Measurements from ENCODE around the gene NECAB2. TPM values are rescaled to one million over a fixed set of nuclear protein-coding genes. Genes with fewer than 3 reads are reported as not detected.

NECAB2 gene
- polyA plus RNA-seq, 1 donor from 2014 or later: 12.5 TPM

GRCh38 chr16:83923581-83924365 lies 44.3 kb upstream of the NECAB2 start:
- no peak overlapping the region for H3K27ac ChIP-seq (ENCODE audit: low read length)
- H3K4me3 ChIP-seq (ENCODE audit: low read length): no peak overlapping the region
- TF ChIP-seq RAD21 (conservative IDR thresholded peaks at IDR 0.05) (no peak), POLR2AphosphoS5 (IDR thresholded peaks at IDR 0.05) (no peak), CTCF (IDR thresholded peaks at IDR 0.05; ENCODE audit: poor library complexity, severe bottlenecking) (no peak), EP300 (conservative IDR thresholded peaks at IDR 0.05; ENCODE audit: poor library complexity, severe bottlenecking) (no peak), MXI1 (conservative IDR thresholded peaks at IDR 0.05; ENCODE audit: poor library complexity, severe bottlenecking) (no peak), EZH2 (IDR thresholded peaks at IDR 0.05; ENCODE audit: borderline replicate concordance, insufficient read depth, low read length, poor library complexity, severe bottlenecking) (no peak), TAF1 (IDR thresholded peaks at IDR 0.05; ENCODE audit: low read depth) (no peak), SMC3 (conservative IDR thresholded peaks at IDR 0.05; ENCODE audit: poor library complexity) (no peak)
- TF ChIP-seq, protein P1, sequence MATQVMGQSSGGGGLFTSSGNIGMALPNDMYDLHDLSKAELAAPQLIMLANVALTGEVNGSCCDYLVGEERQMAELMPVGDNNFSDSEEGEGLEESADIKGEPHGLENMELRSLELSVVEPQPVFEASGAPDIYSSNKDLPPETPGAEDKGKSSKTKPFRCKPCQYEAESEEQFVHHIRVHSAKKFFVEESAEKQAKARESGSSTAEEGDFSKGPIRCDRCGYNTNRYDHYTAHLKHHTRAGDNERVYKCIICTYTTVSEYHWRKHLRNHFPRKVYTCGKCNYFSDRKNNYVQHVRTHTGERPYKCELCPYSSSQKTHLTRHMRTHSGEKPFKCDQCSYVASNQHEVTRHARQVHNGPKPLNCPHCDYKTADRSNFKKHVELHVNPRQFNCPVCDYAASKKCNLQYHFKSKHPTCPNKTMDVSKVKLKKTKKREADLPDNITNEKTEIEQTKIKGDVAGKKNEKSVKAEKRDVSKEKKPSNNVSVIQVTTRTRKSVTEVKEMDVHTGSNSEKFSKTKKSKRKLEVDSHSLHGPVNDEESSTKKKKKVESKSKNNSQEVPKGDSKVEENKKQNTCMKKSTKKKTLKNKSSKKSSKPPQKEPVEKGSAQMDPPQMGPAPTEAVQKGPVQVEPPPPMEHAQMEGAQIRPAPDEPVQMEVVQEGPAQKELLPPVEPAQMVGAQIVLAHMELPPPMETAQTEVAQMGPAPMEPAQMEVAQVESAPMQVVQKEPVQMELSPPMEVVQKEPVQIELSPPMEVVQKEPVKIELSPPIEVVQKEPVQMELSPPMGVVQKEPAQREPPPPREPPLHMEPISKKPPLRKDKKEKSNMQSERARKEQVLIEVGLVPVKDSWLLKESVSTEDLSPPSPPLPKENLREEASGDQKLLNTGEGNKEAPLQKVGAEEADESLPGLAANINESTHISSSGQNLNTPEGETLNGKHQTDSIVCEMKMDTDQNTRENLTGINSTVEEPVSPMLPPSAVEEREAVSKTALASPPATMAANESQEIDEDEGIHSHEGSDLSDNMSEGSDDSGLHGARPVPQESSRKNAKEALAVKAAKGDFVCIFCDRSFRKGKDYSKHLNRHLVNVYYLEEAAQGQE (IDR thresholded peaks at IDR 0.05; ENCODE audit: borderline replicate concordance): no peak

GRCh38 chr16:83924686-83925085 lies 43.4 kb upstream of the NECAB2 start:
- Histone ChIP-seq H3K4me2 (ENCODE audit: low read length) (no peak overlapping the region), H3K36me3 (ENCODE audit: insufficient read depth, low read length) (peaks cover 2% of the 10 kb centered on the region), H3K4me3 (ENCODE audit: low read length) (no peak overlapping the region), H3F3A (ENCODE audit: insufficient read depth, low read length, poor library complexity, severe bottlenecking) (no peaks in the 10 kb centered on the region), H4K20me1 (ENCODE audit: insufficient read depth) (no peaks in the 10 kb centered on the region), H3K27me3 (ENCODE audit: insufficient read depth, low read depth, low read length) (no peaks in the 10 kb centered on the region), H3K9me2 (ENCODE audit: insufficient read depth, low read length) (no peaks in the 10 kb centered on the region), H3K9ac (ENCODE audit: low read length) (no peak overlapping the region), H3K9me3 (ENCODE audit: low read length) (no peaks in the 10 kb centered on the region), H3K79me2 (replicated peaks; ENCODE audit: insufficient read depth, low read length) (no peaks in the 10 kb centered on the region), H3K27ac (ENCODE audit: low read length) (no peak overlapping the region), H2AFZ (ENCODE audit: low read depth, low read length) (no peak overlapping the region)
- TF ChIP-seq, protein P1 (IDR thresholded peaks at IDR 0.05; ENCODE audit: borderline replicate concordance): no peak
- no peak for TF ChIP-seq TAF1 (IDR thresholded peaks at IDR 0.05; ENCODE audit: low read depth)
- TF ChIP-seq MXI1 (conservative IDR thresholded peaks at IDR 0.05; ENCODE audit: poor library complexity, severe bottlenecking): no peak
- no peak for TF ChIP-seq SMC3 (conservative IDR thresholded peaks at IDR 0.05; ENCODE audit: poor library complexity)
- TF ChIP-seq CTCF (IDR thresholded peaks at IDR 0.05; ENCODE audit: poor library complexity, severe bottlenecking): no peak
- no peak for TF ChIP-seq RAD21 (conservative IDR thresholded peaks at IDR 0.05)
- no peak for TF ChIP-seq EZH2 (IDR thresholded peaks at IDR 0.05; ENCODE audit: borderline replicate concordance, insufficient read depth, low read length, poor library complexity, severe bottlenecking)
- no peak for TF ChIP-seq EP300 (conservative IDR thresholded peaks at IDR 0.05; ENCODE audit: poor library complexity, severe bottlenecking)
- TF ChIP-seq POLR2AphosphoS5 (IDR thresholded peaks at IDR 0.05): no peak

More at GRCh38 chr16:83923581-83924365, 44.3 kb upstream of the NECAB2 start:
- Histone ChIP-seq H3K9me2 (ENCODE audit: insufficient read depth, low read length) (no peaks in the 10 kb centered on the region), H3K36me3 (ENCODE audit: insufficient read depth, low read length) (peaks cover 11% of the 10 kb centered on the region), H2AFZ (ENCODE audit: low read depth, low read length) (no peak overlapping the region), H3K9me3 (ENCODE audit: low read length) (no peaks in the 10 kb centered on the region), H3K4me2 (ENCODE audit: low read length) (no peak overlapping the region), H3F3A (ENCODE audit: insufficient read depth, low read length, poor library complexity, severe bottlenecking) (no peaks in the 10 kb centered on the region), H3K79me2 (replicated peaks; ENCODE audit: insufficient read depth, low read length) (no peaks in the 10 kb centered on the region), H3K9ac (ENCODE audit: low read length) (no peak overlapping the region), H4K20me1 (ENCODE audit: insufficient read depth) (no peaks in the 10 kb centered on the region), H3K27me3 (ENCODE audit: insufficient read depth, low read depth, low read length) (no peaks in the 10 kb centered on the region)

Data from neural cell (in vitro differentiated cells).